ENCODE measurements around the gene SYTL3. TPM values are rescaled to one million over a fixed set of nuclear protein-coding genes. Genes with fewer than 3 reads are reported as not detected.

SYTL3 gene
- total RNA-seq, 4 donors from 2014 or later = 1.8 to 5.7 (median 2.9) TPM

- intact Hi-C loops (cut with DNase I; ENCODE audit: low total_unique reads) = loop anchor here (2.0 kb wide), 1 partner anchor 267 kb away; no protein-coding TSS in a partner anchor
- no peak for TF ChIP-seq POLR2A (IDR thresholded peaks at IDR 0.05)
- no peak for TF ChIP-seq CTCF (IDR thresholded peaks at IDR 0.05)
- no peak overlapping the region for H3K4me3 ChIP-seq (ENCODE audit: low read depth, poor library complexity, severe bottlenecking)
These were observed 55.7 kb downstream of the SYTL3 start for GRCh38 chr6:158705386-158706126.

GRCh38 chr6:158706369-158706982, 56.6 kb downstream of the SYTL3 start:
- DNase-seq (ENCODE audit: low spot score in 2 of 2) = peak in 1 of 2 donors; percentile 88
- 61% methylated on average over 6 of the region's 6 CpGs for WGBS, 2 donors
- TF ChIP-seq POLR2A (IDR thresholded peaks at IDR 0.05) (no peak), CTCF (IDR thresholded peaks at IDR 0.05) (no peak)
- H3K4me3 ChIP-seq (ENCODE audit: low read depth, poor library complexity, severe bottlenecking) = no peak overlapping the region
- intact Hi-C loops (cut with DNase I; ENCODE audit: low total_unique reads) = loop anchor here (2.0 kb wide), 1 partner anchor 266 kb away; no protein-coding TSS in a partner anchor

More at GRCh38 chr6:158705386-158706126, 55.7 kb downstream of the SYTL3 start:
- DNase-seq (ENCODE audit: low spot score in 2 of 2) = peak in 1 of 2 donors; percentile 79
- WGBS, 2 donors = 93 to 95% methylated on average over 13 of the region's 13 CpGs

GRCh38 chr6:158707120-158707820, 57.4 kb downstream of the SYTL3 start:
- no peak overlapping the region for H3K4me3 ChIP-seq (ENCODE audit: low read depth, poor library complexity, severe bottlenecking)
- TF ChIP-seq CTCF (IDR thresholded peaks at IDR 0.05) = no peak
- TF ChIP-seq POLR2A (IDR thresholded peaks at IDR 0.05) = no peak
- DNase-seq (ENCODE audit: low spot score in 2 of 2) = peak in 1 of 2 donors; percentile 68
- 41 to 46% methylated on average over 9 of the region's 9 CpGs for WGBS, 2 donors
- intact Hi-C loops (cut with DNase I; ENCODE audit: low total_unique reads) = loop anchor here (2.0 kb wide), 1 partner anchor 266 kb away; no protein-coding TSS in a partner anchor

GRCh38 chr6:158707821-158708195, 58.0 kb downstream of the SYTL3 start:
- TF ChIP-seq POLR2A (IDR thresholded peaks at IDR 0.05) = no peak
- TF ChIP-seq CTCF (IDR thresholded peaks at IDR 0.05) = no peak
- WGBS, 2 donors = 33 to 39% methylated on average over 10 of the region's 10 CpGs
- H3K4me3 ChIP-seq (ENCODE audit: low read depth, poor library complexity, severe bottlenecking) = no peak overlapping the region
- DNase-seq (ENCODE audit: low spot score in 2 of 2) = peak in 1 of 2 donors; percentile 76
- intact Hi-C loops (cut with DNase I; ENCODE audit: low total_unique reads) = loop anchor here (2.0 kb wide), 1 partner anchor 265 kb away; no protein-coding TSS in a partner anchor

GRCh38 chr6:158708239-158708638, 58.4 kb downstream of the SYTL3 start:
- TF ChIP-seq POLR2A (IDR thresholded peaks at IDR 0.05) = no peak
- TF ChIP-seq CTCF (IDR thresholded peaks at IDR 0.05) = no peak
- H3K4me3 ChIP-seq (ENCODE audit: low read depth, poor library complexity, severe bottlenecking) = no peak overlapping the region
- intact Hi-C loops (cut with DNase I; ENCODE audit: low total_unique reads) = no loop called here
- DNase-seq (ENCODE audit: low spot score in 2 of 2) = peak in 1 of 2 donors; percentile 82
- WGBS, 2 donors = 57 to 73% methylated on average over 14 of the region's 14 CpGs

Measured in lower leg skin (tissue), 4 donors.